Measurements from ENCODE around the gene OR4D6.

OR4D6 gene

GRCh38 chr11:59463190-59463641 lies 6.5 kb downstream of the OR4D6 start:
- no peak overlapping the region for H3K23ac ChIP-seq (ENCODE audit: low read depth, low read length, poor library complexity)
- WGBS, 2 donors (ENCODE audit: extremely low coverage in 2 of 2, insufficient read length in 2 of 2, insufficient replicate concordance in 1 of 2), result no CpG with 5 or more reads among the region's 5 CpGs
- no peak overlapping the region for H3K27ac ChIP-seq (replicated peaks; ENCODE audit: low read length)
- H3K36me3 ChIP-seq (replicated peaks in 1 of 2; ENCODE audit: control insufficient read depth in 2 of 2, insufficient read depth in 2 of 2, low read length in 2 of 2), result no peaks in the 10 kb centered on the region
- no peak overlapping the region for H3K9ac ChIP-seq (ENCODE audit: low read depth, low read length, poor library complexity)
- no peaks in the 10 kb centered on the region for H3K79me1 ChIP-seq (ENCODE audit: low read depth, low read length)
- H2AK5ac ChIP-seq (ENCODE audit: low read depth, low read length), result no peak overlapping the region
- no peak for DNase-seq (ENCODE audit: low spot score)
- no peak overlapping the region for H4K91ac ChIP-seq (ENCODE audit: low read depth, low read length, poor library complexity)
- no peak overlapping the region for H2BK5ac ChIP-seq (ENCODE audit: low read length)
- H3K4me3 ChIP-seq (ENCODE audit: low read length in 2 of 2), result no peak overlapping the region
- no peak overlapping the region for H3K18ac ChIP-seq (ENCODE audit: low read length)
- H3K14ac ChIP-seq (ENCODE audit: low read length), result no peak overlapping the region
- peaks cover 0 to 2% of the 10 kb centered on the region in 2 donors for H3K4me1 ChIP-seq (ENCODE audit: control insufficient read depth in 2 of 2, insufficient read depth in 1 of 2, low read depth in 1 of 2, low read length in 2 of 2)
- no peaks in the 10 kb centered on the region for H3K9me3 ChIP-seq (replicated peaks in 1 of 2; ENCODE audit: control insufficient read depth in 2 of 2, insufficient read depth in 1 of 2, low read depth in 1 of 2, low read length in 2 of 2)
- H3K27me3 ChIP-seq (ENCODE audit: control insufficient read depth in 3 of 3, insufficient read depth in 3 of 3, low read depth in 1 of 3, low read length in 3 of 3), result no peaks in the 10 kb centered on the region
- no peak overlapping the region for H3K4me2 ChIP-seq (ENCODE audit: insufficient read depth, low read length, poor library complexity, severe bottlenecking)
- H2BK15ac ChIP-seq (ENCODE audit: low read length), result no peak overlapping the region
- H2BK12ac ChIP-seq (ENCODE audit: low read length), result no peak overlapping the region
- no peak overlapping the region for H3K4ac ChIP-seq (ENCODE audit: low read length)
- no peak overlapping the region for H4K8ac ChIP-seq (ENCODE audit: low read depth, low read length)
- no peak overlapping the region for H2AFZ ChIP-seq (ENCODE audit: low read length)
- H2BK120ac ChIP-seq (ENCODE audit: low read depth, low read length), result no peak overlapping the region

GRCh38 chr11:59473015-59473414 lies 16.3 kb downstream of the OR4D6 start, which contains the start of gene OR4D10:
OR4D10 (plus strand) TSS chr11:59473315; CDS start chr11:59477430, 4,115 bp downstream.
- Histone ChIP-seq H3K18ac (ENCODE audit: low read length) (no peak within 1 kb of the TSS), H2BK5ac (ENCODE audit: low read length) (no peak within 1 kb of the TSS)
- no peak for DNase-seq (ENCODE audit: low spot score)

GRCh38 chr11:59475176-59475575 lies 18.4 kb downstream of the OR4D6 start:
- H3K14ac ChIP-seq (ENCODE audit: low read length), result no peak overlapping the region
- H2AK5ac ChIP-seq (ENCODE audit: low read depth, low read length), result no peak overlapping the region
- no peaks in the 10 kb centered on the region for H3K27me3 ChIP-seq (ENCODE audit: control insufficient read depth in 3 of 3, insufficient read depth in 3 of 3, low read depth in 1 of 3, low read length in 3 of 3)
- H3K79me1 ChIP-seq (ENCODE audit: low read depth, low read length), result no peaks in the 10 kb centered on the region
- H3K23ac ChIP-seq (ENCODE audit: low read depth, low read length, poor library complexity), result no peak overlapping the region
- H3K4ac ChIP-seq (ENCODE audit: low read length), result no peak overlapping the region
- H2BK12ac ChIP-seq (ENCODE audit: low read length), result no peak overlapping the region
- no peaks in the 10 kb centered on the region for H3K4me1 ChIP-seq (ENCODE audit: control insufficient read depth in 2 of 2, insufficient read depth in 1 of 2, low read depth in 1 of 2, low read length in 2 of 2)
- no peak overlapping the region for H2BK15ac ChIP-seq (ENCODE audit: low read length)
- H3K18ac ChIP-seq (ENCODE audit: low read length), result no peak overlapping the region
- no peak overlapping the region for H3K4me2 ChIP-seq (ENCODE audit: insufficient read depth, low read length, poor library complexity, severe bottlenecking)
- H2BK5ac ChIP-seq (ENCODE audit: low read length), result no peak overlapping the region
- no peak overlapping the region for H4K91ac ChIP-seq (ENCODE audit: low read depth, low read length, poor library complexity)
- no peak overlapping the region for H3K27ac ChIP-seq (replicated peaks; ENCODE audit: low read length)
- H3K9me3 ChIP-seq (replicated peaks in 1 of 2; ENCODE audit: control insufficient read depth in 2 of 2, insufficient read depth in 1 of 2, low read depth in 1 of 2, low read length in 2 of 2), result no peaks in the 10 kb centered on the region
- H3K4me3 ChIP-seq (ENCODE audit: low read length in 2 of 2), result no peak overlapping the region
- H2BK120ac ChIP-seq (ENCODE audit: low read depth, low read length), result no peak overlapping the region
- H4K8ac ChIP-seq (ENCODE audit: low read depth, low read length), result no peak overlapping the region
- no peak overlapping the region for H2AFZ ChIP-seq (ENCODE audit: low read length)
- no peaks in the 10 kb centered on the region for H3K36me3 ChIP-seq (replicated peaks in 1 of 2; ENCODE audit: control insufficient read depth in 2 of 2, insufficient read depth in 2 of 2, low read length in 2 of 2)
- H3K9ac ChIP-seq (ENCODE audit: low read depth, low read length, poor library complexity), result no peak overlapping the region
- no peak for DNase-seq (ENCODE audit: low spot score)
- no CpG with 5 or more reads among the region's 9 CpGs for WGBS, 2 donors (ENCODE audit: extremely low coverage in 2 of 2, insufficient read length in 2 of 2, insufficient replicate concordance in 1 of 2)

More at GRCh38 chr11:59473015-59473414, 16.3 kb downstream of the OR4D6 start, which contains the start of gene OR4D10:
- Histone ChIP-seq H3K36me3 (replicated peaks in 1 of 2; ENCODE audit: control insufficient read depth in 2 of 2, insufficient read depth in 2 of 2, low read length in 2 of 2) (no peaks in the 10 kb centered on the region), H3K27me3 (ENCODE audit: control insufficient read depth in 3 of 3, insufficient read depth in 3 of 3, low read depth in 1 of 3, low read length in 3 of 3) (no peaks in the 10 kb centered on the region), H3K14ac (ENCODE audit: low read length) (no peak within 1 kb of the TSS), H3K4me3 (ENCODE audit: low read length in 2 of 2) (no peak within 1 kb of the TSS), H3K9ac (ENCODE audit: low read depth, low read length, poor library complexity) (no peak within 1 kb of the TSS), H4K91ac (ENCODE audit: low read depth, low read length, poor library complexity) (no peak within 1 kb of the TSS), H3K79me1 (ENCODE audit: low read depth, low read length) (no peaks in the 10 kb centered on the region), H3K27ac (replicated peaks; ENCODE audit: low read length) (no peak within 1 kb of the TSS), H2BK15ac (ENCODE audit: low read length) (no peak within 1 kb of the TSS), H3K4me2 (ENCODE audit: insufficient read depth, low read length, poor library complexity, severe bottlenecking) (no peak within 1 kb of the TSS), H3K9me3 (replicated peaks in 1 of 2; ENCODE audit: control insufficient read depth in 2 of 2, insufficient read depth in 1 of 2, low read depth in 1 of 2, low read length in 2 of 2) (no peaks in the 10 kb centered on the region), H3K23ac (ENCODE audit: low read depth, low read length, poor library complexity) (no peak within 1 kb of the TSS), H2AFZ (ENCODE audit: low read length) (no peak within 1 kb of the TSS), H2AK5ac (ENCODE audit: low read depth, low read length) (no peak within 1 kb of the TSS), H4K8ac (ENCODE audit: low read depth, low read length) (no peak within 1 kb of the TSS), H2BK120ac (ENCODE audit: low read depth, low read length) (no peak within 1 kb of the TSS), H3K4ac (ENCODE audit: low read length) (no peak within 1 kb of the TSS), H2BK12ac (ENCODE audit: low read length) (no peak within 1 kb of the TSS), H3K4me1 (ENCODE audit: control insufficient read depth in 2 of 2, insufficient read depth in 1 of 2, low read depth in 1 of 2, low read length in 2 of 2) (no peaks in the 10 kb centered on the region)

GRCh38 chr11:59479906-59480305 lies 23.1 kb downstream of the OR4D6 start:
- Histone ChIP-seq H3K27me3 (ENCODE audit: control insufficient read depth in 3 of 3, insufficient read depth in 3 of 3, low read depth in 1 of 3, low read length in 3 of 3) (no peaks in the 10 kb centered on the region), H2AFZ (ENCODE audit: low read length) (no peak overlapping the region), H3K79me1 (ENCODE audit: low read depth, low read length) (no peaks in the 10 kb centered on the region)

More at GRCh38 chr11:59479906-59480305, 23.1 kb downstream of the OR4D6 start:
- Histone ChIP-seq H3K4me1 (ENCODE audit: control insufficient read depth in 2 of 2, insufficient read depth in 1 of 2, low read depth in 1 of 2, low read length in 2 of 2) (no peaks in the 10 kb centered on the region), H2BK120ac (ENCODE audit: low read depth, low read length) (no peak overlapping the region), H3K4me3 (ENCODE audit: low read length in 2 of 2) (no peak overlapping the region), H3K36me3 (replicated peaks in 1 of 2; ENCODE audit: control insufficient read depth in 2 of 2, insufficient read depth in 2 of 2, low read length in 2 of 2) (no peaks in the 10 kb centered on the region), H4K91ac (ENCODE audit: low read depth, low read length, poor library complexity) (no peak overlapping the region), H2BK12ac (ENCODE audit: low read length) (no peak overlapping the region), H3K4me2 (ENCODE audit: insufficient read depth, low read length, poor library complexity, severe bottlenecking) (no peak overlapping the region), H4K8ac (ENCODE audit: low read depth, low read length) (no peak overlapping the region), H2AK5ac (ENCODE audit: low read depth, low read length) (no peak overlapping the region), H3K9me3 (replicated peaks in 1 of 2; ENCODE audit: control insufficient read depth in 2 of 2, insufficient read depth in 1 of 2, low read depth in 1 of 2, low read length in 2 of 2) (no peaks in the 10 kb centered on the region), H3K4ac (ENCODE audit: low read length) (no peak overlapping the region), H3K18ac (ENCODE audit: low read length) (no peak overlapping the region), H2BK15ac (ENCODE audit: low read length) (no peak overlapping the region), H3K23ac (ENCODE audit: low read depth, low read length, poor library complexity) (no peak overlapping the region), H3K14ac (ENCODE audit: low read length) (no peak overlapping the region), H2BK5ac (ENCODE audit: low read length) (no peak overlapping the region), H3K27ac (replicated peaks; ENCODE audit: low read length) (no peak overlapping the region), H3K9ac (ENCODE audit: low read depth, low read length, poor library complexity) (no peak overlapping the region)
- DNase-seq (ENCODE audit: low spot score), result no peak
